Vagina (tissue), 2 donors: ENCODE measurements around the gene CRTC1.

Experiments
- CTCF ChIP-seq, 3 experiments: fragments of 450-650 bp in 2 of 3; fragments of 200-600 bp in 1 of 3; sonication (generic) in 1 of 3; IDR thresholded peaks; one replicate each; pipeline ENCODE4 v1.5.1; 2017 to 2019; ENCODE audit warnings: antibody characterized with exemption in 3 of 3, mild to moderate bottlenecking in 2 of 3, moderate library complexity in 2 of 3
- POLR2A ChIP-seq, 2 donors: fragments of 450-650 bp; IDR thresholded peaks; one replicate each; pipeline ENCODE4 v1.6.1; 2017; ENCODE audit warnings: antibody characterized with exemption in 2 of 2, mild to moderate bottlenecking in 2 of 2, moderate library complexity in 2 of 2

- no peak for TF ChIP-seq CTCF (IDR thresholded peaks at IDR 0.05)
- TF ChIP-seq POLR2A (IDR thresholded peaks at IDR 0.05) = no peak
Measured at GRCh38 chr19:18663940-18664530, 19.4 kb upstream of the CRTC1 start.
